HTR-8/SVneo (cell line): Measurements from ENCODE around the gene NAIF1.
"Not testable (repeated sequence)": the region's sequence is repeated elsewhere in the genome, so short reads cannot be mapped to it uniquely, and the experiment has no call there.

Source experiments
- DNase-seq: peaks from one replicate; pipeline ENCODE4 v3.0.0; 2011; ENCODE audit warnings: low spot score, mixed read lengths; ENCODE audit not compliant: insufficient read length
- FAIRE-seq: peaks from 2 replicates; lab custom pipeline; 2011; peaks lifted over from hg19 to GRCh38; lab: Jason Lieb, UNC

The NAIF1 gene

GRCh38 chr9:128062846-128063831 lies 4.0 kb downstream of the NAIF1 start:
- FAIRE-seq, result no peak
- DNase-seq, result no peak

GRCh38 chr9:128062279-128062678 lies 4.8 kb downstream of the NAIF1 start:
- DNase-seq, result no peak
- FAIRE-seq, result no peak

GRCh38 chr9:128061275-128061960 lies 5.7 kb downstream of the NAIF1 start:
- no peak for FAIRE-seq
- DNase-seq, result no peak

GRCh38 chr9:128059365-128059983 lies 7.6 kb downstream of the NAIF1 start:
- no peak for DNase-seq
- no peak for FAIRE-seq

- FAIRE-seq (no peak), DNase-seq (no peak)
Observed at GRCh38 chr9:128057724-128058409, 9.3 kb downstream of the NAIF1 start.

- no peak for FAIRE-seq
- no peak for DNase-seq
Observed at GRCh38 chr9:128056887-128057723, 10.0 kb downstream of the NAIF1 start.

- no peak for FAIRE-seq
Observed at GRCh38 chr9:128056086-128056485, 11.0 kb downstream of the NAIF1 start.

GRCh38 chr9:128055344-128056040 lies 11.6 kb downstream of the NAIF1 start:
- DNase-seq (no peak), FAIRE-seq (no peak)

More at GRCh38 chr9:128056086-128056485, 11.0 kb downstream of the NAIF1 start:
- no peak for DNase-seq

- no peak for DNase-seq
- no peak for FAIRE-seq
Observed at GRCh38 chr9:128054087-128054486, 13.0 kb downstream of the NAIF1 start.

GRCh38 chr9:128053560-128053959 lies 13.6 kb downstream of the NAIF1 start:
- FAIRE-seq (no peak), DNase-seq (no peak)

GRCh38 chr9:128051932-128052709 lies 15.0 kb downstream of the NAIF1 start:
- FAIRE-seq (no peak), DNase-seq (no peak)

- FAIRE-seq, result no peak
- no peak for DNase-seq
Observed at GRCh38 chr9:128049843-128050242, 17.3 kb downstream of the NAIF1 start.

GRCh38 chr9:128048663-128049062 lies 18.5 kb downstream of the NAIF1 start:
- DNase-seq (no peak), FAIRE-seq (no peak)

- no peak for FAIRE-seq
- no peak for DNase-seq
Observed at GRCh38 chr9:128047231-128047630, 19.9 kb downstream of the NAIF1 start.

- no peak for DNase-seq
- no peak for FAIRE-seq
Observed at GRCh38 chr9:128045831-128046230, 21.3 kb downstream of the NAIF1 start.

- FAIRE-seq, DNase-seq: not testable (repeated sequence)
Observed at GRCh38 chr9:128045409-128045808, 21.7 kb downstream of the NAIF1 start.

GRCh38 chr9:128043467-128043868 lies 23.7 kb downstream of the NAIF1 start:
- FAIRE-seq, result no peak
- no peak for DNase-seq

- FAIRE-seq (no peak), DNase-seq (no peak)
Observed at GRCh38 chr9:128042043-128042442, 25.1 kb downstream of the NAIF1 start.
